ENCODE results near the gene ADAMTSL5.

Gene ADAMTSL5

GRCh38 chr19:1466018-1466460 is 46.8 kb downstream of the ADAMTSL5 start:
- TF ChIP-seq CTCF (IDR thresholded peaks at IDR 0.05; ENCODE audit: insufficient read depth, low read depth, low read length, missing control alignments): no peak
- no peak for DNase-seq (ENCODE audit: low read depth)
- H3K4me3 ChIP-seq (ENCODE audit: low read depth, low read length): no peak overlapping the region

GRCh38 chr19:1465191-1466016 is 47.4 kb downstream of the ADAMTSL5 start:
- no peak for TF ChIP-seq CTCF (IDR thresholded peaks at IDR 0.05; ENCODE audit: insufficient read depth, low read depth, low read length, missing control alignments)
- DNase-seq (ENCODE audit: low read depth): no peak
- no peak overlapping the region for H3K4me3 ChIP-seq (ENCODE audit: low read depth, low read length)

GRCh38 chr19:1461862-1462261 is 51.0 kb downstream of the ADAMTSL5 start:
- no peak overlapping the region for H3K4me3 ChIP-seq (ENCODE audit: low read depth, low read length)
- TF ChIP-seq CTCF (IDR thresholded peaks at IDR 0.05; ENCODE audit: insufficient read depth, low read depth, low read length, missing control alignments): no peak
- no peak for DNase-seq (ENCODE audit: low read depth)

DNA sequence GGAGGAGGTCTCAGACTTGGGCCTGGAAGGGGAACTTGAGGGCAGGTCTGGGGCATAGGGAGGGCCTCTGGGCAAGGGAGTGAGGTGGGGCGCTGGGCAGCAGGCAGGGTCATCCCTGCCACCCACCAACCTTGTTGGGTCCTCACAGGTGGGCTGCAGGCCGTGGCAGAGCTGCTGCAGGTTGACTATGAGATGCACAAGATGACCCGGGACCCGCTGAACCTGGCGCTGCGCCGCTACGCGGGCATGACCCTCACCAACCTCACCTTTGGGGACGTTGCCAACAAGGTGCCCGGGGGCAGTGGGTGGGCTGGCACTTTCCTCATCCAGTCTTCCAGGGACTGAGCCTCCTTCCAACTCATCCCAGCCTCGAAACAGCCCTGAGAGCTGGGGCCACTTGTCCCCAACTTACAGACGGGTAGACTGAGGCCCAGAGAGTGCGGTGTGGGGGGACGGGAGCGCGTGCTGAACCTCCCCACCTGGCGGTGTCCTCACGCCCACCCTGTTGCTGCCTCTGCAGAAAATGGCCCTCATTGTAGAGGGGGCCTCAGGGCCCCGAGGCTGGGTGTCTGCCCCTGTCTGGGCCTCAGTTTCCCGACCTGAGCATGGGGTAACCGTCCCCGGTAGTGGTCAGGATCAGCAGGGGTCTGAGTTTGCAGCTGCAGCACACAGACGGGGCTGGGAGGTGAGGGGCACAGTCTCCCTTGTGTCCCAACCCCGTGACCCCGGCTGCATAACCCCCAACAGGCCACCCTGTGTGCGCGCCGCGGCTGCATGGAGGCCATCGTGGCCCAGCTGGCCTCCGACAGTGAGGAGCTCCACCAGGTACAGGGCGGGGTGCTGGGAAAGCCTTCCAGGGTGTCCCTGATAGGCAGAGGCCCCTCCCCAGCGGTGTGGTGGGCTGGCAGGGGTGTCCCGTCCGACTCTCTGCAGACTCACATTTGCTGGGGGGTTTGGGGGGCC is 52.5 kb downstream of the ADAMTSL5 start:
- TF ChIP-seq CTCF (IDR thresholded peaks at IDR 0.05; ENCODE audit: insufficient read depth, low read depth, low read length, missing control alignments): no peak
- H3K4me3 ChIP-seq (ENCODE audit: low read depth, low read length): no peak overlapping the region
- DNase-seq (ENCODE audit: low read depth): no peak

GRCh38 chr19:1459479-1459878 is 53.3 kb downstream of the ADAMTSL5 start:
- no peak overlapping the region for H3K4me3 ChIP-seq (ENCODE audit: low read depth, low read length)
- TF ChIP-seq CTCF (IDR thresholded peaks at IDR 0.05; ENCODE audit: insufficient read depth, low read depth, low read length, missing control alignments): no peak
- no peak for DNase-seq (ENCODE audit: low read depth)

- no peak overlapping the region for H3K4me3 ChIP-seq (ENCODE audit: low read depth, low read length)
- TF ChIP-seq CTCF (IDR thresholded peaks at IDR 0.05; ENCODE audit: insufficient read depth, low read depth, low read length, missing control alignments): no peak
- DNase-seq (ENCODE audit: low read depth): no peak
Measured at GRCh38 chr19:1457892-1458291, 54.9 kb downstream of the ADAMTSL5 start.
